GM19397 (cell line): ENCODE data around the gene RASGRP2.

Experiments used
- ATAC-seq: cut with Tn5 transposase; IDR thresholded peaks from one replicate; pipeline ENCODE4 v1.9.1; 2021; ENCODE audit warnings: mild to moderate bottlenecking, moderate library complexity; ENCODE audit not compliant: unreplicated experiment

The RASGRP2 gene

DNA sequence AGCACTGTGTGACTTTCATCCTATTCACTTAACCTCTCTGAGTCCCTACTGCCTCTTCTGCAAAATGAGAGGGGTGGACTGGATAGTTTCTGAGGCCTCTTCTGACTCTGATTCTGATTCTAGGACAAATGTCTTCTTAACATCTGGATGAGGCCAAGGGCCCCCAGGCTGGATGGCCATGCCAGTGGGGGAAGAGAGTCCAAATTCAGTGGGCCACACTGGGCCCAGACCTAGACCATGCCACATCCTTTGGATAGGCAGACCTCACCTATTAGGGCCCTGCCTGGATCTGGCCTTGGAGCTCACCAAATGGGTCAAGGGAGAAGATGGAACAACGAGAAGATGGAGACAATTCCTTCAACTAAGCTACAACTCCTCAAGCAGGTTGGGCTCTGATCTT lies 45.5 kb downstream of the RASGRP2 start:
- no peak for ATAC-seq

DNA sequence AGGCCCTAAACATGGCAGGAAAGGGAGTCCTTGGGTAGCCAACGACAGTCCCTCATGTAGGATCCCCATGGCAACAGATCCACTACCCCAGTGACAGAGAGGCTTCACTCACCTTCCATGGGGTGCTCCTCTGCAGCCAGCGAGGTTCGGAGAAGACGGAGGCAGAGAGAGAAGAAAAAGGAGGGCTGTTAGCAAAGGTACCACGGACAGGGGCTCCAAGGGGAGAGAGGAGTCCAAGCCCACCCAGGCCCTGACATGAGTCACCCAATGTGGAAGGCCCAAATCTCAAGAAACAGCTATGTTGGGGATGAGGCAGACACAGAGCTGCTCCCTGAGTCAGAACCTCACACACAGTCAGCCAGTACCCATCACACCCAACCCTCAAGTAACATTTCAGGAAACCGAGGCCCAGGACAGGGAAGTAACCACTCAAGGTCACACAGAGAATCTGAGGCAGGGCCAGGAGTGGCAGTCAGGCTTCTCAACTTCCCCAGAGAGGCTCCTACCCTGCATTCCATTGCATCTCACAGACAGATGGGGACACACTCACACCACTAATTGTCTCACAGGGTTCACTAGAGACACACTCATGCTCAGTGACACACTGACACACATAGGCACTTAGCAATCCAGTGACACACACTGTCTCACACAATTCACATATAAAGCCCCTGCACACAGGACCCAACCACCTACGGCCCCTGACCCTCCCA lies 46.1 kb downstream of the RASGRP2 start:
- ATAC-seq: no peak

DNA sequence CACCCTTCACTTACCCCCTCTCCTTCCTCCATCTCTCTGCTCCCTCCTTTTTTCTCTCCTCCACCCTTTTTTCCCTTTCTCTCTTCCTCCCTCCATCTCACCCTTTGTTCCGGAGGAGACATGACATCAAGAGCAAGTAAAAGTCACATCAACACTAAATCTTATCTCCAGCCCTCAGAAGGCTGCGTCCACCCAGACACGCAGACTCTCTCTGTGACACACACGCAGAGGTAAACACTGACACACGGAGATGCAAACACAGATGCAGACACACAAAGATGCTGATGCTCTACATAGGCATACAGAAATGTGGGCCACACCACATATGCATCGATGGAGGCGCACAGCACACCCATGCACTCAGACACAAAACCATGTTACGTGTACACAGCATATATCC lies 47.9 kb downstream of the RASGRP2 start:
- no peak for ATAC-seq

DNA sequence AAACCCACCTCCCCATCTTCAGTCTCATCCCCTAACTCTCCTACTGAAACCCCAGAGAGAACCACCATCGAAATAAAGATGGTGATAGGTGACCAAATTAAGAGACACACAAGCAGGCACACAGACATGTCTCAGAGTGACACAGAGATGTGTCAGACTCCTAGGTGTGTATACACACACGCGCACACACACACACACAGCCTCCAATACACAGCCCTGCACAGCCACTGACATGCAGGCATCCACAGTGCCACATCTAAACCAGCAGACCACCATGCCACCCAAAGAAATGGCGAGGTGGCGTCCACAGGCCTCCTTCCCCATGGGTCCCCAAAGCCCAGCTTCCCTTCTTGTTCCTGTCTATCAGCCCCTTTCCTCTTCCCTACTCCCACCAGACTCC lies 48.4 kb downstream of the RASGRP2 start:
- no peak for ATAC-seq

DNA sequence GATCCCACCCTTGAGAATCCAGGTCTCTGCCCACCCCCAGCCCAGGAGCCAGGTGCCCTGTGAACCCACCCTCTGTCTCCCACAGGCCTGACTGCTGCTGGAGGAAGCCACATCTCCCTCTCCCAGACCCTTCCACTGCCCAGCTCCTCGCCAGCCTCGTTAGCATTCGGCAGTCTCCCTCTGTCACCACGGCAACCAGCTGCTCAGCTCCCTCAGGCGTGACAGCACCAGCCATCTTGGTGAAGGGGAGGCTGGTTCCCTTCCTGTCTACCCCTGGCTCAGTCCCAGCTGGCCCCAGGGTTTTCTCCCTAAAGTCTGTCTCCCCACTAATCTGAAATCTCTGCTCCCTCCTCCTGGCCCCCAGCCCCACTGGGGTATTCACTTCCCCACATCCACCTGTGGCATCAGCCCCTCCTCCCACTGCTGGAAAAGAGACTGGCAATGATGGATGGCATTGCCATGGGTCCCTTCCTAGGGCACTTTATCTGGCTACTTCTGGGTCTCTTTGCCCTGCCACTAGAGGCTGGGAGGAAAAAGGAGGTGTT lies 49.0 kb downstream of the RASGRP2 start:
- ATAC-seq: no peak

DNA sequence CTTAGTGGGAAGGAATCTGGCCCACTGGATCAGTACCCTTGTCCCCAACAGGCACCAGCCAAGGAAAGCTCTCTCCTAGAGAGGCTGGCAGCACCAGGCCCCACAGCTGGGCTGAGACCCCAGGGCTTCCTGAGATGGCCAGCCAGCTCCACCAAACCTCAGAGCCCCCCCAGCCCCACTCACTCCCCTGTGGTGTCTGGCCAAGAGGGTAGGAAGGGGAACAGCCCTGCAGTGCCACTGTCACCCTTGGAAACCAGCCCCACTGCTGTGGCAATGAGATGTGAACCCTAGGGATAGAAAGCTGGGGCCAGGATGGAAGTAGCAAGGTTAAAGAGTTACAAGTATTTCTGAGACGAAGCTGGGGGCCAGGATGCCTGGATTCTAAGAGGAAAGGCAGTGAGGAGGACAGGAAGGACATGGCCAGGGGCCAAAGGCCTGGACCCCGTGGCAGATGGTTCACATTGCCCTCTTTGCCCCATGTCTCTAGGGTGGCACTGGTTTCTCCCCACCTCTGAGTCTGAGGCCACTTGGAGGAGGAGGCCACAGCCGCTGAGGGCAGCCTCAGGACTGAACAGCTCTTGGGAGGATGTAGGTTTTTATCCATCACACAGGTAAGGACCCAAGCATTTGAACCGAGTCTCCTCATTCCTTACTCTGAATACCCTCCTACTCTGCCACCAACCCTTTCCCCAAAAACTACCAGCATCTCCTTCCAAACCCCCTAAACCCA lies 49.8 kb downstream of the RASGRP2 start:
- no peak for ATAC-seq

DNA sequence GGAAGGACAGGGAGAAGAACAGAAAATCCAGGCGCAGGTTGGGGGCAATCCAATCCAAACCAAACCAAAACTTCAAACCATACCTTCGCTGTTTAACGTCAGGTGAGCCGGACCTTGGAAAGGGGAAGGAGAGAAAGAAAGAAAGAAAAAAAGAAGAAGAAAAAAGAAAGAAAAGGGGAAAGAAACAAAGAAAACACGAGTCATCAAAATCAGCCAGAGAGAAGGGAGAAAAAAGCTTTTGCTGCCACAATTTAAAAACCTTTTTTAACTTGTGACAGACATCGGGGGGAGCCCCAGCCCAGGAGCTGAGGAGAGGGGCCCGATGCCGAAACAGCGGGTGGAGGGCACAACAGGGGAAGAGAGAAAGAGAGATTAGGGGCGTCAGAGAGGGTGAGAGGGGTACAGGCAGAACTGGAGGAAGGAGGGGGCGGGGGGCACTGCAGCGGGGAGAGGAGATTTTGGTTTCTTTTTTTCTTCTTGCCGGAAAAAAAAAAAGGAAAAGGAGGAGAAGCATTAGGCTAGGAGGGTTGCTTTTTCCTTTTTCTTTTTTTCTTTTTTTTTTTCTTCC lies 51.1 kb downstream of the RASGRP2 start:
- ATAC-seq: no peak

DNA sequence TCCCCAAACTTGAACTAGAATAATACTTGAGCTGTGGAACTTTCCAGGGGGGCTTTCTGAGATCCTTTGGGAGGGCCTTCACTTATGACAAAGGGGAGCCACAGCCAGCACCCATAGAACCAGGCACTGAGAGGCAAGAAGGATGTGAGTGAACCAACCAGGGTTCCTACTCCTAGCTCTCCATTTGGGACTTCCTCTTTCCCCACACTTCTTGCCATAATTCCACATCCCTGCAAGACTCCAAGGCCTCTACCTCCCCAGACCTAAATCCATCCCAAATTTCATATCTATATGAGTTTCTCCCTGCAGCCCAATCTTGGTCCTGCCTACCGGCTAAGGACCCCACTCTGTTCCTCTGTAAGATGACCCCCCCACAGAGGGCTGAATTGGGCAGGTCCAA lies 52.4 kb downstream of the RASGRP2 start:
- ATAC-seq: no peak

DNA sequence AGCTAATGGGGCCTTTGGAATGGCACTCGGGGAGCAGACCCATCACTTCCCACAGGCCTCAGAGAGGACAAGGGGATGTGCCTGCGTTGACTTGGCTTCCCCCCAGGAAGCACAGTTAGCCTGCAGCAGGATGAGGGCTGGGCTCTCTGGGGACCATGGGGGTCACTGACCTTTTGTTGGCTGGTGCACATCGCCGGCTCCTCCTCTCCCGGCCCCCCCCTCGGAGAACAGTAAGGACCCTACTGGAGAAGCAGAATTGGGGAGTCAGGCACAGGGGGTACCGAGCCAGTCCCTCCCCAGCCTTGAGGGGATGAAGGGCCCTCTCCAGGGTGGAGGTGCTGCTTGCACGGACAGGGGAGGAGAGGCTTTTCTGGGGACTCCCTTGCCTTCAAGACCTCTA lies 53.7 kb downstream of the RASGRP2 start:
- ATAC-seq: no peak

DNA sequence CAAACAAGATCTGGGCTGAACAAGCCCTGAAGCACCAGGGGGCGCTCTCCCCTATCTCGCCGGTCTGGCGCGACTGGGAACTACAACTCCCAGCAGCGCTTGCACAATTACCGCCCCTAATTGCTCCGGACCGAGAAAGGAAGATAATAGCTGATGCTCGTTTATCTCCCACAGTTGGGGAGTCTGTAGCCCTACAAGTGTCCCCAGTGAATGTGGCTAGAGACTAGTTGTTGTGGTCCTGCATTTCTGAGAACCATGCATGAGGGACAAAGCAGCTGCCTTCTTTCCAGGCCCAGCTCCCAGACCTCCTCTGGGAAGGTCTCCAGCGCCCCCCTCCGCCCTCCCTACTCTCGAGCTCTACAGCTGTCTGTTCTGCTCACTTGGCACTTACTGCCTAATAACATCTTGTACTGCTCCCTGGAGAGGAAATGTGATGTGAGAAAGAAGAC lies 55.4 kb downstream of the RASGRP2 start:
- ATAC-seq: peak; percentile 77

DNA sequence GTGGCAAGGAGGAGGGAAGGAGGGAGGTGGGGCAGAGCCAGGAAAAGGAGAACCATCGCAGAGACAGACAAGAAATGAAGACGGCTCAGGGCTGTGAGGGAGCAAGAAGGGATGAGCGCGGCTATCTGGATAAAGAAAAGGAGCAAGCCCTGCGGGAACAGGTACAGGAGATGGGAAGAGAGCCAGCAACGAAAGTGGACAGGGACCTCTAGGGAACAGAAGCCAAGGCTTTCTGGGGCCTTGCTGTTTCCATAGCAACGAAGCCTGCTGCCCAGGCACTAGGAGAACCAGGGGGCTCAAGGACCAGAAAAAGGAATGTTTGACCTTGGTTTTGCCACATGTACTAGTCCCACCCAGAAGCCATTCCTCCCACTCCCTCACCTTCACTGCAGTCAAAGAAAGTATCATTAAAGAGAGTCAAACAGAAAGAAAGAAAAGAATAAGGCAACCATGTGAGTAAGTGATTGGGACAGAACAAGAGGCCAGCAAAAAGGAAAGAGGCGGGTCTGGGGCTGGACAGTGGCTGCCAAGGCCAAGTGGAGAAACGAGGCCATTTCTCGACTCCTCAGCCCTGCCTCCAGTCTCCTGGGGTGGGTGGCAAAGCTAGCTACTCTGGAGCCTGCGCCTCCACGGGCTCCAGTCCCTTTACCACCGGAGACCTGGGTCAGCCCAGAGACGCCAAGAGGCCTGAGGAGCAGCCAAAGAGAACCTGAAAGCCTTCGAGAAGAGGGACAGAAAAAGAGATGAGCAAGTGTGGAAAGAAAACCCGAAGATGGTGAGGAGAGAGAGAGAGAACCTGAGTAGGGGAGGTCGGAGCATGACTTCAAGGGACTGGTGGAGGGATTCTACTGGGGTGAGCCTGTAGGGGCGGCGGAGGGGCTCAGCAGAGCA lies 56.1 kb downstream of the RASGRP2 start:
- ATAC-seq: no peak

DNA sequence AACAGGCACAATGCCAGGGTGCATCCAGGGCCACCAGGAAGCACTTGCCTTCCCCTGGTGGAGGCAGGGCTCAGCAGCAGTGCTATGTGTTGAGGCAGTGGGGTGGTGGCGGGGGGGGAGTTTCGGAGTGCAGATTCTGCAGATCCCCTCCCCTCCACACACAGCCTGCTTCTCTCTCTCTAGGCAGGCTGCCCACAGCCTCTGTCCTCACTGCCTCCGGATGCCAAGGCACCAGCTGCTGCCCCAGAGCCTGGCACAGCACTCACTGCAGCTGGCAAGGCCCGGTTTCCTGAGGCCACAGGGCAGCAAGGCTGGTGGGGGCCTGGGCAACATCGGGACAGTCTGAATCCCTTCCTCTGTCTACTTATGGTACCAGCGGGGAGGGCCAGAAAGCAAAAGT lies 56.7 kb downstream of the RASGRP2 start:
- no peak for ATAC-seq

DNA sequence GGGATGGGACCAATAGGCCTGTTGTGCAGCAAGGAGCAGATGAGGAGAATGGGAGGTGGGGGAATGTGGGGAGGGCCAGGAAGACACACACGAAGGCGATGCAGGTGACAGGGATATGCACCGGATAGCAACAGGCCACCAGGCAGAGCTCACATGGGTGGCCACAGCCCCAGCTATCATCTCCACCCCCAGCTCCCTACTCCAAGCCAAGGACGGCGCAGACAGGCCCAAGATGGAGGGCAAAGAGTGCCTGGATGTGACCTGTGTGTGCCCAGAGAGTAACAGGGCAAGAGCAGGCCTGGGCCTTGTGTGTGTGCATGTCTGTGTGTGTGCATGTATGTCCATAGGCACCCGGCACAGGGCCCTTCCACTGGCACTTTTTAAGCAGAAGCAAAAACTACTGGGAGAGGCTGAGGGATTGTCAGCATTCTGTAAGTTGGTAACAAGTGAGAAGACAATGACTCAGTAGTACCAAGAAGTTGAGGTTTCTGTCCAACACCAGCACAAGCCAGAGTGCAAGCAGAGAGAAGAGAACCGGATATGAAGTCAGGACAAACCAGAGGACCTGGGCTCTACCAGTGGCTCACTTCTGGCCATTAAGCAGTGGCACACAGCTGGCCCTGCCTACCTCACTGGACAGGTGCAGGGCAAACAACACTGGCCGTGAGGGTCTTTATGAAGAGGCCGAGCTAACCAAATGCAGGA lies 57.3 kb downstream of the RASGRP2 start:
- ATAC-seq: no peak

DNA sequence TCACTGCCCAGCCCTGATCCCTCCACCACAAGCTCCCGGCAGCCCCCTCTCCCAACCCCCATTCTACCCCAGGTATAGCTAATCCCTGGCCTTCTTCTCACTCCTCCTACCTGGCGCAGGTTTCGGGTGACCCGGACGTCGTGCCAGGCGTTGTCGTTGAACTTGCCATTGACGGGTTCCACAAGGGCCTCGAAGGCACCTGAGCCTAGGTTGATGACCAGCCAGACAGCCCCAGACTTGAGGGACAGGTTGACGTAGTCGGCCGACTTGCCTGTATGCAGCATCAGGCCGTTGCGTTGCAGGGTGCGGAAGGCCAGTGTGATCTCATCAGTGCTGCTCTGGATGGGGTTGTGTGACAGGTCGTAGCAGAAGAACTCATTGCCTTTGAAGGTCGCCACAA lies 58.4 kb downstream of the RASGRP2 start:
- no peak for ATAC-seq

DNA sequence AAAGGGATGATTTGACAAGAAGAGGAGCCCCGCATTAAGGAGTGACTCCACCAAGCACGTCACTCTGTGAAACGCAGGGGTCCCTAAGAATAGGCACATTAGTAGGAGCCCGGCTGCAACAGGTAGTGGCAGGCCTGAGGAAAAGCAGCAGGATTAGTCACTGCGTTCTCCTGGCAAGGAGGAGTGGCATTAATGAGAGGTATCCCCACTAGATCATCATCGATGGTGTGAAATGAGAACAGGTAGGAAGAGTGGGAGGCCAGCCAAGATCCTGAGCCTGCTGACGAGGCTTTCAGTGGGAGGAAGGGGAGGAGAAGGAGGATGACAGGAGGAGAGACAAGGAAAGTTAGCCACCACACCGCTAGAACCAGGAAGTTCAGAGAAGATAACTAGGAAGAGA lies 59.6 kb downstream of the RASGRP2 start:
- ATAC-seq: no peak

DNA sequence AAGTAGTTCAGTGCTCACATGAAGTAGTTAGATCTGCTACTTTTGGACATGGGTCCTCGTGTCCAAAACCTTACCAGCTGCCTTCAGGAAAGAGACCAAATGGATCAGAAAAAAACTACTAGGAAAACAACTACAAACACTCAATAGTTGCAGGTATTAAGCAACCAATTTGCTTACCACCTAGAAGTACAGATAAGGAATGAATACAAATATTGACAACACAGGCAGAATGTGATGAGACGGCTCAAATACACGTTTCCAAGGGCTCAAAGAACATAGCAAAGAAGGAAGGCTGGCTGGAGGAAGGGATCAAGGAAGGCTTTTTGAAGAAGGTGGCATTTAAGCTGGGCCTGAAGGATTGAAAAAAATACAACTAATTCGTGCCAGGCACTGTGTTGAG lies 62.8 kb downstream of the RASGRP2 start:
- no peak for ATAC-seq

DNA sequence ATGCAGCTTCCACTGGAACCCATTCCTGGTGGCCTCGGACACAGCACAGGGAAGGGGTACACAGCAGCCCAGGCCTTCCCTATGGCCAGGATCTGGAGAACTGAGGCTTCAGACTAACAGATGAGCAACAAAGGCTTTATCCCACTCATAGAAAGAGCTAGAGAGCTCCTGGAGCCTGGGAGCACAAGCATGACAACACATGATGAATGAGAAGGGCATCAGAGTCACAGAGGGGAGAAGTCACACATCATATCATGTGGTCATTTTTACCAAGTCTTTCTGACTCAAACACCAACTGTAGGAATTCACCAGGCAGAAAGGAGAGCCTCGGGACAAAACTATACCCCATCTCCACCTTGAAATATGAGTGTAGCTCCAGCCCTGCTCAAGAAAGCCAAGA lies 64.1 kb downstream of the RASGRP2 start:
- ATAC-seq: no peak

DNA sequence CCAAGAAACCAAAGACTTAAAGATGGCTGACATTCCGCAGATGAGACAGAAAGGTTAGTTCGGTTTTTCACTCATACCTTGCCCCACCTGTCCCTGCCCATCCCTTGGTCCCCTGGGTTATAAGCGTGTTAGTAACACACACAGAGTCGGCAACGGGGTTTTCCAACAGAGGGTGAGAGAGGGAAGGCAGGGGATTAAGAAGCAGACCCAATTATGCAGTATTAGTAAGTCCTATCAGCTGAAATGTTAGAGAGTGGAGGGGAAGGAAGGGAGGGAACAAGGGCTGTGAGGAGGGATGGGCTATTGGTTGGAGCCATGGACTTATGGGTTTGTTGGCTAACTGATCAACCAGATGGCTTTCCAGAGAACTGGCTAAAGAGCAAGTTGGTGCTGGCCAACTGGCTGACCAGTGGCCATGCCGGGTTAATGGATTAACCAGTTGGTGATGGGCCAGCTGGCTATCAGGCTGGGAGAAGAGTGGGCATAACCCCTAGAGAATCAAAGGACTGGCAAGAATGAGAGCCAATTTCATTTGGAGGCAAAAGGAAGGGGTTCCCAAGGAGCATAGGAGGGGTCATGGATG lies 66.4 kb downstream of the RASGRP2 start:
- no peak for ATAC-seq
